ENCODE results near the gene ZBTB38.

Gene ZBTB38

GRCh38 chr3:141387516-141387915, 19.2 kb downstream of the ZBTB38 start:
- no peak for DNase-seq (ENCODE audit: low read depth)

- DNase-seq (ENCODE audit: low read depth), result no peak
Measured at GRCh38 chr3:141388395-141388794, 20.1 kb downstream of the ZBTB38 start.

- DNase-seq (ENCODE audit: low read depth), result no peak
Measured at GRCh38 chr3:141388823-141389621, 20.7 kb downstream of the ZBTB38 start.

GRCh38 chr3:141389703-141390102, 21.4 kb downstream of the ZBTB38 start:
- no peak for DNase-seq (ENCODE audit: low read depth)

GRCh38 chr3:141390747-141391146, 22.4 kb downstream of the ZBTB38 start:
- no peak for DNase-seq (ENCODE audit: low read depth)

- no peak for DNase-seq (ENCODE audit: low read depth)
Measured at GRCh38 chr3:141391298-141391990, 23.1 kb downstream of the ZBTB38 start.

GRCh38 chr3:141391991-141392316, 23.6 kb downstream of the ZBTB38 start:
- no peak for DNase-seq (ENCODE audit: low read depth)

- no peak for DNase-seq (ENCODE audit: low read depth)
Measured at GRCh38 chr3:141392416-141392815, 24.1 kb downstream of the ZBTB38 start.

GRCh38 chr3:141392897-141393734, 24.8 kb downstream of the ZBTB38 start:
- DNase-seq (ENCODE audit: low read depth), result no peak

- DNase-seq (ENCODE audit: low read depth), result no peak
Measured at GRCh38 chr3:141393735-141394076, 25.4 kb downstream of the ZBTB38 start.

GRCh38 chr3:141394560-141394959, 26.3 kb downstream of the ZBTB38 start:
- no peak for DNase-seq (ENCODE audit: low read depth)

- no peak for DNase-seq (ENCODE audit: low read depth)
Measured at GRCh38 chr3:141395005-141395589, 26.8 kb downstream of the ZBTB38 start.

GRCh38 chr3:141397996-141398395, 29.7 kb downstream of the ZBTB38 start:
- no peak for DNase-seq (ENCODE audit: low read depth)

GRCh38 chr3:141399200-141399599, 30.9 kb downstream of the ZBTB38 start:
- no peak for DNase-seq (ENCODE audit: low read depth)

GRCh38 chr3:141400073-141400971, 32.0 kb downstream of the ZBTB38 start:
- DNase-seq (ENCODE audit: low read depth), result no peak

GRCh38 chr3:141401095-141401494, 32.8 kb downstream of the ZBTB38 start:
- DNase-seq (ENCODE audit: low read depth), result no peak

- peak; percentile 14 for DNase-seq (ENCODE audit: low read depth)
Measured at GRCh38 chr3:141401573-141402475, 33.5 kb downstream of the ZBTB38 start.

GRCh38 chr3:141402476-141403171, 34.3 kb downstream of the ZBTB38 start:
- DNase-seq (ENCODE audit: low read depth), result no peak

GRCh38 chr3:141403576-141403975, 35.3 kb downstream of the ZBTB38 start:
- DNase-seq (ENCODE audit: low read depth), result no peak

- no peak for DNase-seq (ENCODE audit: low read depth)
Measured at GRCh38 chr3:141405025-141405424, 36.7 kb downstream of the ZBTB38 start.

All from CMK (cell line).